Endothelial cell (in vitro differentiated cells): ENCODE data around the gene KBTBD12. TPM values are rescaled to one million over a fixed set of nuclear protein-coding genes. Genes with fewer than 3 reads are reported as not detected.
"Not testable (repeated sequence)": the region's sequence is repeated elsewhere in the genome, so short reads cannot be mapped to it uniquely, and the experiment has no call there.

Experiments used
- DNase-seq: peaks from one replicate; pipeline ENCODE4 v3.0.0; 2021; ENCODE audit warnings: low spot score
- H3K27ac Mint-ChIP-seq: one replicate; pipeline ENCODE4 v1.8.0; 2021; ENCODE audit warnings: mixed read lengths, inconsistent platforms; ENCODE audit not compliant: unreplicated experiment
- H3K27me3 Mint-ChIP-seq: one replicate; pipeline ENCODE4 v1.8.0; 2021; ENCODE audit warnings: mild to moderate bottlenecking, moderate library complexity, mixed read lengths, inconsistent platforms; ENCODE audit not compliant: unreplicated experiment
- H3K36me3 Mint-ChIP-seq: one replicate; pipeline ENCODE4 v1.8.0; 2021; ENCODE audit warnings: mild to moderate bottlenecking, low read depth, mixed read lengths, inconsistent platforms; ENCODE audit not compliant: unreplicated experiment
- H3K4me1 Mint-ChIP-seq: one replicate; pipeline ENCODE4 v1.8.0; 2021; ENCODE audit warnings: mild to moderate bottlenecking, mixed read lengths, inconsistent platforms; ENCODE audit not compliant: unreplicated experiment
- H3K4me3 Mint-ChIP-seq: one replicate; pipeline ENCODE4 v1.8.0; 2021; ENCODE audit warnings: mild to moderate bottlenecking, mixed read lengths, inconsistent platforms; ENCODE audit not compliant: unreplicated experiment
- H3K9me3 Mint-ChIP-seq: one replicate; pipeline ENCODE4 v1.8.0; 2021; ENCODE audit warnings: mixed read lengths, inconsistent platforms; ENCODE audit not compliant: unreplicated experiment
- CTCF ChIP-seq: fragments of 200-600 bp; sonication (generic); IDR thresholded peaks from one replicate; pipeline ENCODE4 v1.5.0; 2021; ENCODE audit warnings: antibody characterized with exemption; ENCODE audit not compliant: unreplicated experiment
- total RNA-seq: library from RNA; stranded (reverse); fragmentation: NEBNext Ultra II Directional; extraction: Animal tissue kit (Norgen Biotek cat#: 25700); gene quantifications from one replicate; pipeline ENCODE4 v1.2.1, GENCODE V29; 2021; ENCODE audit not compliant: unreplicated experiment

KBTBD12 gene
- total RNA-seq, 1 donor from 2014 or later, result 0.05 TPM

GRCh38 chr3:127900536-127900935, 14.5 kb upstream of the KBTBD12 start:
- Mint-ChIP-seq H3K36me3 (no peaks in the 10 kb centered on the region), H3K27me3 (peaks cover 1% of the 10 kb centered on the region)

DNA sequence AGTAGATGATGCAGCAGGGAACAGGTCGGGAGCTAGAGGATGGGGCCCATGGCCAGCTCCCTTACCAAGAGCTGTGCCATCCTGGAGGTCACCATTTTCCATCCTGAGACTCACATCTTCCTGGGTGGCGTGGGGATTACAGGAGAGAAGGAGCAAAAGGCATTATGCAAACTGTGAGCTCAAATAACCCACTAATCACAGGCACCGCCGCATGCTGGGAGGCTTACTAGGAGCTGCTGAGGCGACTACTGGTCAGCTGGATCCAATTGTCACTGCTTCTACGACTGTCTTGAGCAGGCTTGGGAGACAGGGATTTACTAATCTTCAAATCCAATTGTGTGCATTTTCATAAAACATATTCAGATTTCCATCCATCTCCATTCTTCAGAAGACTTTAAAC, 12.5 kb upstream of the KBTBD12 start:
- no peak for DNase-seq
- Mint-ChIP-seq H3K36me3 (no peaks in the 10 kb centered on the region), H3K4me1 (no peaks in the 10 kb centered on the region), H3K27ac (no peak overlapping the region), H3K27me3 (peaks cover 1% of the 10 kb centered on the region), H3K9me3 (no peaks in the 10 kb centered on the region), H3K4me3 (no peak overlapping the region)
- no peak for TF ChIP-seq CTCF

More at GRCh38 chr3:127900536-127900935, 14.5 kb upstream of the KBTBD12 start:
- Mint-ChIP-seq H3K9me3 (no peaks in the 10 kb centered on the region), H3K4me1 (no peaks in the 10 kb centered on the region), H3K4me3 (no peak overlapping the region), H3K27ac (no peak overlapping the region)
- TF ChIP-seq CTCF, result no peak
- no peak for DNase-seq

GRCh38 chr3:127903611-127904375, 11.2 kb upstream of the KBTBD12 start:
- H3K27ac Mint-ChIP-seq, result no peak overlapping the region
- no peaks in the 10 kb centered on the region for H3K4me1 Mint-ChIP-seq
- no peak for TF ChIP-seq CTCF
- DNase-seq, result no peak
- H3K27me3 Mint-ChIP-seq, result peaks cover 1% of the 10 kb centered on the region
- H3K9me3 Mint-ChIP-seq, result no peaks in the 10 kb centered on the region
- no peaks in the 10 kb centered on the region for H3K36me3 Mint-ChIP-seq
- H3K4me3 Mint-ChIP-seq, result no peak overlapping the region

- Mint-ChIP-seq H3K27ac (no peak overlapping the region), H3K4me1 (no peaks in the 10 kb centered on the region), H3K9me3 (no peaks in the 10 kb centered on the region), H3K36me3 (no peaks in the 10 kb centered on the region), H3K4me3 (no peak overlapping the region), H3K27me3 (peaks cover 1% of the 10 kb centered on the region)
- no peak for TF ChIP-seq CTCF
- no peak for DNase-seq
These were observed 9.5 kb upstream of the KBTBD12 start for GRCh38 chr3:127905556-127905955.

DNA sequence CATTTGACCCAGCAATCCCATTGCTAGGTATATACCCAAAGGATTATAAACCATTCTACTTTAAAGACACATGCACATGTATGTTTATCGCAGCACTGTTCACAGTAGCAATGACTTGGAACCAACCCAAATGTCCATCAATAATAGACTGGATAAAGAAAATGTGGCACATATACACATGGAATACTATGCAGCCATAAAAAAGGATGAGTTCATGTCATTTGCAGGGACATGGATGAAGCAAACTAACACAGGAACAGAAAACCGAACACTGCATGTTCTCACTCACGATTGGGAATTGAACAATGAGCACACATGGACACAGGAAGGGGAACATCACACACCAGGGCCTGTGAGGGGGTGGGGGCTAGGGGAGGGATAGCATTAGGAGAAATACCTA, 8.4 kb upstream of the KBTBD12 start:
- not testable (repeated sequence) for H3K9me3 Mint-ChIP-seq, H3K4me3 Mint-ChIP-seq, H3K36me3 Mint-ChIP-seq, H3K27ac Mint-ChIP-seq, H3K4me1 Mint-ChIP-seq, DNase-seq, H3K27me3 Mint-ChIP-seq
